GM23338 (cell line): ENCODE data around the gene C17orf50.

Experiments
- EZH2 ChIP-seq: fragments of 200-600 bp; sonication (generic); IDR thresholded peaks from one replicate; pipeline ENCODE4 v1.8.0; 2017; ENCODE audit warnings: antibody characterized with exemption, mild to moderate bottlenecking, low read depth; ENCODE audit not compliant: unreplicated experiment
- EZH2phosphoT487 ChIP-seq: fragments of 200-600 bp; sonication (generic); IDR thresholded peaks from one replicate; pipeline ENCODE4 v1.8.1; 2018; ENCODE audit warnings: antibody characterized with exemption; ENCODE audit not compliant: unreplicated experiment
- POLR2AphosphoS5 ChIP-seq: IDR thresholded peaks from 2 replicates; pipeline ENCODE4 v1.6.1; 2016; ENCODE audit warnings: antibody characterized with exemption, low read depth
- TF ChIP-seq, protein P1 (sequence below), 2 experiments: fragments of 200-600 bp in 1 of 2; sonication (generic) in 1 of 2; conservative IDR thresholded peaks; 2 replicates each; pipeline versions ENCODE4 v1.5.1 to v1.6.1; 2016 to 2017; ENCODE audit warnings: antibody characterized with exemption in 2 of 2, low read depth in 2 of 2, mild to moderate bottlenecking in 2 of 2, moderate library complexity in 1 of 2
- TF ChIP-seq, protein P2 (sequence below): IDR thresholded peaks from one replicate; pipeline ENCODE4 v1.6.1; 2018; ENCODE audit warnings: antibody characterized with exemption; ENCODE audit not compliant: unreplicated experiment

DNA sequence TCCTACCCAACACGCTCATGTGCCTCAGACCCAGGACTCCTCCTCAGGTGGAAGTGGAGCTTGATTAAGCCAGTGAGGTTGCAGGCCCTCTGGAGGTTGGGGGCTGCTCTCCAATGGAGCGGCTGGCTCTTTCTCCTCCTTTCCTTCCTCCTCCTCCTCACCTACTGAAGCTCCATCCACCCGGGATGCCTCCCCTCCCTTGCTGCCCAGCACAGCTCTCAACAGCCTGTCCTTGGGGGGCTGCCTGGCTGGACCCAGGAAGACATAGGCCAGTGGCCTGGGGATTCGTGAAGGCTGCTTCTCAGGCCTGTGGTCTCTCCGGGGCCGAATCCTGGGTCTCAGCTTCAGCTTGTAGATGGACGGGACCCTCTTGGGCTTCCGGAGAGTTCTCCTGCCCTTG is 15.9 kb upstream of the C17orf50 start:
- TF ChIP-seq, protein P1, sequence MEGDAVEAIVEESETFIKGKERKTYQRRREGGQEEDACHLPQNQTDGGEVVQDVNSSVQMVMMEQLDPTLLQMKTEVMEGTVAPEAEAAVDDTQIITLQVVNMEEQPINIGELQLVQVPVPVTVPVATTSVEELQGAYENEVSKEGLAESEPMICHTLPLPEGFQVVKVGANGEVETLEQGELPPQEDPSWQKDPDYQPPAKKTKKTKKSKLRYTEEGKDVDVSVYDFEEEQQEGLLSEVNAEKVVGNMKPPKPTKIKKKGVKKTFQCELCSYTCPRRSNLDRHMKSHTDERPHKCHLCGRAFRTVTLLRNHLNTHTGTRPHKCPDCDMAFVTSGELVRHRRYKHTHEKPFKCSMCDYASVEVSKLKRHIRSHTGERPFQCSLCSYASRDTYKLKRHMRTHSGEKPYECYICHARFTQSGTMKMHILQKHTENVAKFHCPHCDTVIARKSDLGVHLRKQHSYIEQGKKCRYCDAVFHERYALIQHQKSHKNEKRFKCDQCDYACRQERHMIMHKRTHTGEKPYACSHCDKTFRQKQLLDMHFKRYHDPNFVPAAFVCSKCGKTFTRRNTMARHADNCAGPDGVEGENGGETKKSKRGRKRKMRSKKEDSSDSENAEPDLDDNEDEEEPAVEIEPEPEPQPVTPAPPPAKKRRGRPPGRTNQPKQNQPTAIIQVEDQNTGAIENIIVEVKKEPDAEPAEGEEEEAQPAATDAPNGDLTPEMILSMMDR (conservative IDR thresholded peaks at IDR 0.05; ENCODE audit: low read depth in 2 of 2) = no peak
- TF ChIP-seq EZH2phosphoT487 (no peak), EZH2 (no peak), POLR2AphosphoS5 (no peak)
- TF ChIP-seq, protein P2, sequence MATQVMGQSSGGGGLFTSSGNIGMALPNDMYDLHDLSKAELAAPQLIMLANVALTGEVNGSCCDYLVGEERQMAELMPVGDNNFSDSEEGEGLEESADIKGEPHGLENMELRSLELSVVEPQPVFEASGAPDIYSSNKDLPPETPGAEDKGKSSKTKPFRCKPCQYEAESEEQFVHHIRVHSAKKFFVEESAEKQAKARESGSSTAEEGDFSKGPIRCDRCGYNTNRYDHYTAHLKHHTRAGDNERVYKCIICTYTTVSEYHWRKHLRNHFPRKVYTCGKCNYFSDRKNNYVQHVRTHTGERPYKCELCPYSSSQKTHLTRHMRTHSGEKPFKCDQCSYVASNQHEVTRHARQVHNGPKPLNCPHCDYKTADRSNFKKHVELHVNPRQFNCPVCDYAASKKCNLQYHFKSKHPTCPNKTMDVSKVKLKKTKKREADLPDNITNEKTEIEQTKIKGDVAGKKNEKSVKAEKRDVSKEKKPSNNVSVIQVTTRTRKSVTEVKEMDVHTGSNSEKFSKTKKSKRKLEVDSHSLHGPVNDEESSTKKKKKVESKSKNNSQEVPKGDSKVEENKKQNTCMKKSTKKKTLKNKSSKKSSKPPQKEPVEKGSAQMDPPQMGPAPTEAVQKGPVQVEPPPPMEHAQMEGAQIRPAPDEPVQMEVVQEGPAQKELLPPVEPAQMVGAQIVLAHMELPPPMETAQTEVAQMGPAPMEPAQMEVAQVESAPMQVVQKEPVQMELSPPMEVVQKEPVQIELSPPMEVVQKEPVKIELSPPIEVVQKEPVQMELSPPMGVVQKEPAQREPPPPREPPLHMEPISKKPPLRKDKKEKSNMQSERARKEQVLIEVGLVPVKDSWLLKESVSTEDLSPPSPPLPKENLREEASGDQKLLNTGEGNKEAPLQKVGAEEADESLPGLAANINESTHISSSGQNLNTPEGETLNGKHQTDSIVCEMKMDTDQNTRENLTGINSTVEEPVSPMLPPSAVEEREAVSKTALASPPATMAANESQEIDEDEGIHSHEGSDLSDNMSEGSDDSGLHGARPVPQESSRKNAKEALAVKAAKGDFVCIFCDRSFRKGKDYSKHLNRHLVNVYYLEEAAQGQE = no peak
